Immature natural killer cell (primary cell): ENCODE measurements around the gene NR3C2. TPM values are rescaled to one million over a fixed set of nuclear protein-coding genes. Genes with fewer than 3 reads are reported as not detected.

Experiments used
- DNase-seq, 3 donors: peaks; one replicate each; pipeline ENCODE4 v3.0.0; 2022; ENCODE audit warnings: mixed read lengths in 1 of 3
- H3K27ac Mint-ChIP-seq, 6 donors: one replicate each; pipeline ENCODE4 v1.8.0; 2020; ENCODE audit warnings: mixed read lengths in 6 of 6, mild to moderate bottlenecking in 5 of 6, inconsistent platforms in 4 of 6, moderate library complexity in 3 of 6
- H3K27me3 Mint-ChIP-seq, 3 donors: one replicate each; pipeline ENCODE4 v1.8.0; 2020 to 2021; ENCODE audit warnings: low read depth in 3 of 3, mild to moderate bottlenecking in 3 of 3, mixed read lengths in 3 of 3, moderate library complexity in 3 of 3, inconsistent platforms in 1 of 3
- H3K36me3 Mint-ChIP-seq, 3 donors: one replicate each; pipeline ENCODE4 v1.8.0; 2020; ENCODE audit warnings: mixed read lengths in 3 of 3, inconsistent platforms in 2 of 3, mild to moderate bottlenecking in 2 of 3
- H3K4me1 Mint-ChIP-seq, 2 donors: one replicate each; pipeline ENCODE4 v1.8.0; 2020; ENCODE audit warnings: inconsistent platforms in 2 of 2, mild to moderate bottlenecking in 2 of 2, mixed read lengths in 2 of 2, moderate library complexity in 1 of 2
- H3K4me3 Mint-ChIP-seq, 5 donors: one replicate each; pipeline ENCODE4 v1.8.0; 2020; ENCODE audit warnings: mild to moderate bottlenecking in 5 of 5, mixed read lengths in 5 of 5, inconsistent platforms in 3 of 5, moderate library complexity in 3 of 5
- H3K9me3 Mint-ChIP-seq, 6 donors: one replicate each; pipeline ENCODE4 v1.8.0; 2020; ENCODE audit warnings: mild to moderate bottlenecking in 6 of 6, mixed read lengths in 6 of 6, inconsistent platforms in 4 of 6, moderate library complexity in 3 of 6
- polyA plus RNA-seq, 3 donors: library from polyadenylated mRNA; unstranded; fragments of 300-500 nt; fragmentation: Illumina TruSeq; gene quantifications; one replicate each; pipeline ENCODE4 v1.2.3, GENCODE V29; 2021

The NR3C2 gene
- polyA plus RNA-seq, 3 donors from 2014 or later: 1.0 to 1.2 (median 1.1) TPM

DNA sequence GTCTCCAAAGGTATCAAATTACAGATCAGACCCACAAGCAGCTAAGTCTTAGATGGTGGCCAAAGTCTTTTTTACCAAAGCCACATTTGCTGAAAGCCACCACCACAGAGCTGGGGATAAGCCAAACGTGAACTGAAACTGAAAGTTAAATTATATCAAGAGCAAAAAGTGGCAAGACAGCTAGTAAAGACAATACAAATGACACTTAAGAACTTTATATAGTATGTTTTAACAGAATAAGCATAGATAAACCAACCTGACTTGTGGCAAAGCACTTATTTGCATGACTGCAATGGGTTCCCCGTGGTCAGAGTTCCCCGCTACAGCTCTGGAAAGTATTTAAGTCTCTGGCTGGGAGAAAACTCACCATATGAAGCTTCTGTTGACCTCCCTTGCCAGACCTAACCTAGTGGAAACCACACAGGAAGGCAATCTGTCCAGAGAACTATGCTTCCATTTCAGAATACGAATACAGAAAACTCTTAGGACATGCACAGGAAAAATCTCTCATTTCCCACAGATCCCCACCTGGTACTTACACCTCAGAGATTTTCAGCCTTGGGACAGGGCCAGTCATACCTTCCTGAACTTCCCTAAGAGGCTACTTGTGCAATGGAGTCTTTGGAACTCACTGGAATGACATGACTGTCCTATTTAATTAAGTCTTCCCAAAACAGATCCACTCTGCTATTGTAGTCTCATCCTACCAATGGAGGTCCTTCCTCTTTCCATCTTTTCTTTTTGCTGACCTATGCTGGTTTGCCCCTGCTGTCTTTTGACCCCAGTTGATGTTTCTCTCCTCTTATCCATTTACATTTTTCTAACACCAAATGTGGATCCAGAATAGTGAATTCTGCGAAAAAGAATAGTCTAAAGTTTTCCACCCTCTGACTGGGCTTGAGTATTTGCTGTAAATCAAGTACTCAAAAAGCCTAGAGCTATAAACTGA is 225.1 kb downstream of the NR3C2 start:
- Mint-ChIP-seq H3K4me1 (peaks cover 22 to 34% of the 10 kb centered on the region in 2 donors), H3K9me3 (no peaks in the 10 kb centered on the region), H3K36me3 (peaks cover 0 to 4% (median 0%) of the 10 kb centered on the region in 3 donors), H3K4me3 (peak overlapping the region; percentile 70 to 81 (median 73)), H3K27ac (peak overlapping the region; percentile 47 to 92 (median 90)), H3K27me3 (peaks cover 0 to 2% (median 2%) of the 10 kb centered on the region in 3 donors)
- DNase-seq: peak; percentile 49 to 63 (median 57)

DNA sequence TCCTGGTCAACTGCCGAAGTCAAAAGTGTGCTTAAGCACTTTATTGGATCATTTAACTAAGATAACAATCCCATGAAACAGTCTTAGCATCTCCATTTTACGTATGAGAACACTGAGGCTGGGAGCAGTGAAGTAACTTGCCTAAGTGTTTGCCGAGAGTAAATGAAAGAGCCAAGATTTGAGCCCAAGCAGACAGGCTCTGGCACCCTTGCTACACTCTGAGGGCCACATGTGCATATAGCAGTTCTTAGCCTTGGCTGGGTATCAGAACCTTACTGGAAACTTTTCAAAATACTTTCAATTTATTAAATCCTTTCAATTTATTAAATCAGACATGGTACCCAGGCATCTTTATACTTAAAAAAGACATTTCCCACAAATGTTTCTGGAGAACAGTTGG is 225.9 kb downstream of the NR3C2 start:
- H3K4me1 Mint-ChIP-seq: peaks cover 22 to 34% of the 10 kb centered on the region in 2 donors

DNA sequence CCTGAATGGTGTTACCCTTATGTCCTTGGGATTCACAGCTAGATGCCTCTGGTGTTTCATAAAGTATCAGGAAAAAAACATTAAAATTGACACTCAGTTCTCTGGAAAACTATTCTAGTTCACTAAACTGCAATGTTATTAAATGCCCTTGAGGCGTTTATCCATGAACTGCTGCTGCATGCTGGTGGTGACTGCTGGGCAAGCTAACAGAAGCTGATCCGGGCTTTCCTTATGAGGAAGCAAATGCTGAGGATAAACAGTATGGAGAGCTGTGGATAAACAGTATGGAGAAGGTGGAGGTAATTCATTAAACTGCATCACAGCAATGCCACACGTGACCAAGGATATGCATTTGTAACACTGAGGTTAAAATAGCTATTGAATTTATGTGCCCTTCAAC is 227.0 kb downstream of the NR3C2 start:
- Mint-ChIP-seq H3K9me3 (no peaks in the 10 kb centered on the region), H3K27ac (no peak overlapping the region), H3K4me1 (peaks cover 22 to 34% of the 10 kb centered on the region in 2 donors), H3K27me3 (peaks cover 0 to 2% (median 0%) of the 10 kb centered on the region in 3 donors), H3K36me3 (peaks cover 0 to 4% (median 0%) of the 10 kb centered on the region in 3 donors), H3K4me3 (no peak overlapping the region)
- no peak for DNase-seq

More for the DNA sequence above, 225.9 kb downstream of the NR3C2 start:
- no peaks in the 10 kb centered on the region for H3K9me3 Mint-ChIP-seq
- peak overlapping the region; percentile 70 to 81 (median 73) for H3K4me3 Mint-ChIP-seq
- DNase-seq: no peak
- H3K36me3 Mint-ChIP-seq: peaks cover 0 to 4% (median 0%) of the 10 kb centered on the region in 3 donors
- H3K27me3 Mint-ChIP-seq: peaks cover 0 to 2% (median 0%) of the 10 kb centered on the region in 3 donors
- peak overlapping the region; percentile 47 to 92 (median 90) for H3K27ac Mint-ChIP-seq

GRCh38 chr4:148214529-148215166 is 227.6 kb downstream of the NR3C2 start:
- H3K27me3 Mint-ChIP-seq: peaks cover 0 to 3% (median 3%) of the 10 kb centered on the region in 3 donors
- H3K36me3 Mint-ChIP-seq: peaks cover 0 to 4% (median 0%) of the 10 kb centered on the region in 3 donors
- peaks cover 22 to 34% of the 10 kb centered on the region in 2 donors for H3K4me1 Mint-ChIP-seq
- H3K27ac Mint-ChIP-seq: no peak overlapping the region
- H3K9me3 Mint-ChIP-seq: peaks cover 0 to 2% (median 0%) of the 10 kb centered on the region in 6 donors
- DNase-seq: no peak
- no peak overlapping the region for H3K4me3 Mint-ChIP-seq

- peaks cover 0 to 2% (median 0%) of the 10 kb centered on the region in 6 donors for H3K9me3 Mint-ChIP-seq
- no peak overlapping the region for H3K4me3 Mint-ChIP-seq
These were observed 230.7 kb downstream of the NR3C2 start for GRCh38 chr4:148211533-148211932.

DNA sequence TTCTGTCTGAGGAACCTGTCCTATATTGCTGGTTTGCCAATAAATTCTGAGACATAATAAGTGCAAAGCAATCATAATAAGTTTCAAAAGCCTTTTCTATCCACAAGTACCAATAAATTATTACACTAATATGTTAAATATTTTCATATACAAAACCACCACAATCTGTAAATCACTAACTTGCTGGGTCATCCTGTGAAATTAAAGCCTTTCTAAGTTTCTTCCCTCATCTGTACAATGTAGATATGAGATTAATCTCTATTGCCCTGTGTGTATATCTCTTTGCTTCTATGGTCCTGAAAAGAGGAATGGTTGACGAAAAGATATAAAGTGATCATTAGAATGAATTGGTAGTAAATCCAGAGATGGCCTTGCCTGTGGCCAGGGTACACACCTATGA is 231.6 kb downstream of the NR3C2 start:
- H3K27ac Mint-ChIP-seq: no peak overlapping the region
- H3K4me3 Mint-ChIP-seq: no peak overlapping the region

More at GRCh38 chr4:148211533-148211932, 230.7 kb downstream of the NR3C2 start:
- DNase-seq: no peak
- Mint-ChIP-seq H3K4me1 (peaks cover 7 to 12% of the 10 kb centered on the region in 2 donors), H3K27ac (no peak overlapping the region), H3K27me3 (peaks cover 0 to 5% (median 3%) of the 10 kb centered on the region in 3 donors), H3K36me3 (peaks cover 0 to 4% (median 0%) of the 10 kb centered on the region in 3 donors)

DNA sequence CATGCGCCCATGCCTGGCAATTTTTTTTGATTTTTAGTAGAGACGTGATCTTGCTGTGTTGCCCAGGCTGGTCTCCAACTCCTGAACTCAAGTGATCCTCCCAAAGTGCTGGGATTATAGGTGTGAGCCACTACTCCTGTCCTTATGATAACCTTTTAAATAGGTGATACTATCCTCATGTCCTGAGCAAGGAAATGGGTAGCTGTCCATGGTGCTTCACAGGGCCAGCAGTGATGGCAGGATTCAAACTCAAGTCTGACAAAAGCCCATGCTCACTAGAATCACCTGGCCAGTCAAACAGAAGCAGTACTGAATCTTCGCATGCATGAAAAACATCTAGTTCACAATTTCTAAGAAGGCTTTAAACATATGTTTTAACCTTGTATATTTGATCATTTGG is 235.1 kb downstream of the NR3C2 start:
- H3K27me3 Mint-ChIP-seq: peaks cover 0 to 6% (median 5%) of the 10 kb centered on the region in 3 donors
- peaks cover 0 to 2% (median 0%) of the 10 kb centered on the region in 6 donors for H3K9me3 Mint-ChIP-seq
- no peak for DNase-seq
- H3K4me1 Mint-ChIP-seq: no peaks in the 10 kb centered on the region
- H3K36me3 Mint-ChIP-seq: no peaks in the 10 kb centered on the region
- no peak overlapping the region for H3K27ac Mint-ChIP-seq
- no peak overlapping the region for H3K4me3 Mint-ChIP-seq

More for the DNA sequence above, 231.6 kb downstream of the NR3C2 start:
- H3K27me3 Mint-ChIP-seq: peaks cover 0 to 7% (median 3%) of the 10 kb centered on the region in 3 donors
- peaks cover 2 to 5% of the 10 kb centered on the region in 2 donors for H3K4me1 Mint-ChIP-seq
- H3K9me3 Mint-ChIP-seq: peaks cover 0 to 2% (median 0%) of the 10 kb centered on the region in 6 donors
- H3K36me3 Mint-ChIP-seq: peaks cover 0 to 4% (median 0%) of the 10 kb centered on the region in 3 donors
- no peak for DNase-seq

DNA sequence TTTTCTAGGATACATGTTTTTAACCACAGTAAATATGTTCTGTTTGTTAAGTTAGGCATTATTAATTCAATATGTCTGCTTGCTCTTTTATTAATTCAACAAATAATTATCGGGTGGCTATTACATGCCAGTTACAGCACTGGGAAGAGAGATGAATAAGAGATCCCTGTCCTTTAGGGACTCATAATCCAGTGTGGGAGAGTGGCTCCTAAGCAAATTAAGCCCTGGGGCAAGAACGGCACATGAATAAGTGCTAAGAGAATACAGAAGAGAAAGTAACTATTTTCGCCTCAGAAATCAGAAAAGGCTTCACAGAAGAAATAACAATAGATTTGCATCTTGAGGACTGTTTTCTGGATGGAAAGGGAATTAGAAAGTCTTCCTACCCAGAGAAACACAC is 236.7 kb downstream of the NR3C2 start:
- H3K27me3 Mint-ChIP-seq: peaks cover 0 to 6% (median 5%) of the 10 kb centered on the region in 3 donors
- H3K27ac Mint-ChIP-seq: no peak overlapping the region
- H3K9me3 Mint-ChIP-seq: peaks cover 0 to 2% (median 0%) of the 10 kb centered on the region in 6 donors
- no peaks in the 10 kb centered on the region for H3K36me3 Mint-ChIP-seq
- DNase-seq: no peak
- no peak overlapping the region for H3K4me3 Mint-ChIP-seq
- H3K4me1 Mint-ChIP-seq: no peaks in the 10 kb centered on the region

GRCh38 chr4:148204892-148205291 is 237.3 kb downstream of the NR3C2 start:
- H3K27ac Mint-ChIP-seq: no peak overlapping the region
- peaks cover 0 to 5% (median 5%) of the 10 kb centered on the region in 3 donors for H3K27me3 Mint-ChIP-seq
- H3K36me3 Mint-ChIP-seq: no peaks in the 10 kb centered on the region
- no peak for DNase-seq
- no peak overlapping the region for H3K4me3 Mint-ChIP-seq
- no peaks in the 10 kb centered on the region for H3K4me1 Mint-ChIP-seq
- H3K9me3 Mint-ChIP-seq: peaks cover 0 to 2% (median 0%) of the 10 kb centered on the region in 6 donors

DNA sequence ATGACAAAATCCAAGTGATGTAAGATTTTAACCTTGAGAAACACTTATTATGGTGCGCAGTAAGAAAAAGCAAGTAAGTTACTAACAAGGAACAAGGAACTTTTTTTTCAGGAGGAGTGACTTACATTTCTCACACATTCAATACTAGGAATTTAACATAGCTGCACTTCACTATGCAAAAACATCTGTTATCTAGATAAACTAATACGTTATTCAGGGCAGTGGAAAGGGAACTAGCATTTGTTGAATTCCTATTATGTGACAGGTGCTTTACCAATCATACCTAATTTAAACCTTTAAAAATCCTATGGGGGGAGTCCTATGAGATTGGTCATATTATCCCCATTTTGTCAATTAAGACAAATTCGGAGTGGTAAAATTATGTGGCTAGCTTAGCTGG is 238.0 kb downstream of the NR3C2 start:
- no peaks in the 10 kb centered on the region for H3K4me1 Mint-ChIP-seq
- peaks cover 0 to 3% (median 2%) of the 10 kb centered on the region in 3 donors for H3K27me3 Mint-ChIP-seq
- no peaks in the 10 kb centered on the region for H3K36me3 Mint-ChIP-seq
- no peak overlapping the region for H3K27ac Mint-ChIP-seq
- H3K4me3 Mint-ChIP-seq: no peak overlapping the region
- H3K9me3 Mint-ChIP-seq: no peaks in the 10 kb centered on the region
- DNase-seq: no peak

- H3K4me1 Mint-ChIP-seq: no peaks in the 10 kb centered on the region
- no peaks in the 10 kb centered on the region for H3K36me3 Mint-ChIP-seq
- no peak overlapping the region for H3K4me3 Mint-ChIP-seq
- no peaks in the 10 kb centered on the region for H3K9me3 Mint-ChIP-seq
- DNase-seq: no peak
- H3K27ac Mint-ChIP-seq: no peak overlapping the region
- H3K27me3 Mint-ChIP-seq: peaks cover 0 to 3% (median 2%) of the 10 kb centered on the region in 3 donors
These were observed 238.9 kb downstream of the NR3C2 start for GRCh38 chr4:148203056-148203898.

GRCh38 chr4:148200960-148201359 is 241.3 kb downstream of the NR3C2 start:
- no peaks in the 10 kb centered on the region for H3K4me1 Mint-ChIP-seq
- DNase-seq: no peak
- H3K4me3 Mint-ChIP-seq: no peak overlapping the region
- H3K36me3 Mint-ChIP-seq: no peaks in the 10 kb centered on the region
- H3K27me3 Mint-ChIP-seq: peaks cover 0 to 3% (median 0%) of the 10 kb centered on the region in 3 donors
- no peak overlapping the region for H3K27ac Mint-ChIP-seq
- no peaks in the 10 kb centered on the region for H3K9me3 Mint-ChIP-seq

GRCh38 chr4:148196164-148196563 is 246.1 kb downstream of the NR3C2 start:
- Mint-ChIP-seq H3K27ac (no peak overlapping the region), H3K36me3 (peaks cover 0 to 16% (median 7%) of the 10 kb centered on the region in 3 donors), H3K9me3 (no peaks in the 10 kb centered on the region), H3K4me1 (peaks cover 0 to 2% of the 10 kb centered on the region in 2 donors), H3K4me3 (no peak overlapping the region), H3K27me3 (no peaks in the 10 kb centered on the region)
- peak in 1 of 3 donors; percentile 7 for DNase-seq
